Muscle of leg (tissue), 11 donors: ENCODE data around the gene PTK7. TPM values are rescaled to one million over a fixed set of nuclear protein-coding genes. Genes with fewer than 3 reads are reported as not detected.

ENCODE experiments used
- DNase-seq: peaks from one replicate; pipeline ENCODE4 v3.0.0; 2013
- H3K27ac ChIP-seq: one replicate; pipeline ENCODE4 v1.5.1; 2013; ENCODE audit warnings: mild to moderate bottlenecking, low read length, control low read depth
- H3K27me3 ChIP-seq: one replicate; pipeline ENCODE4 v1.6.1; 2013; ENCODE audit warnings: low read length; ENCODE audit not compliant: control insufficient read depth, insufficient read depth
- H3K36me3 ChIP-seq: one replicate; pipeline ENCODE4 v1.6.1; 2013; ENCODE audit warnings: low read length; ENCODE audit not compliant: control insufficient read depth, insufficient read depth
- H3K4me1 ChIP-seq: one replicate; pipeline ENCODE4 v1.6.1; 2013; ENCODE audit warnings: low read length; ENCODE audit not compliant: control insufficient read depth, insufficient read depth
- H3K4me3 ChIP-seq: one replicate; pipeline ENCODE4 v1.5.1; 2013; ENCODE audit warnings: low read length, control low read depth
- H3K9me3 ChIP-seq: replicated peaks from 2 replicates; pipeline ENCODE4 v1.6.1; 2013; ENCODE audit warnings: low read depth, low read length; ENCODE audit not compliant: control insufficient read depth
- WGBS: methylation state at CpG from one replicate; pipeline ENCODE4 v1.1.5; 2013; ENCODE audit warnings: missing lambda C conversion rate; ENCODE audit not compliant: insufficient coverage; 5-methylcytosine and 5-hydroxymethylcytosine counted together
- polyA plus RNA-seq, 8 donors: library from polyadenylated mRNA; unstranded; fragments of 120-200 nt; gene quantifications; one replicate each; pipeline versions ENCODE4 v1.2.1 to v1.2.3, GENCODE V29; 2013; ENCODE audit warnings: inconsistent platforms in 1 of 8, low replicate concordance in 1 of 8; ENCODE audit not compliant: insufficient read length in 8 of 8, insufficient read depth in 1 of 8
- total RNA-seq: library from RNA; stranded (reverse); fragments of 120-200 nt; gene quantifications from one replicate; pipeline ENCODE4 v1.2.4, GENCODE V29; 2013

Gene PTK7
- total and polyA plus RNA-seq, 9 donors = 40.2 to 117 (median 78.5) TPM

- WGBS = 78% methylated on average over 3 of the region's 5 CpGs
- H3K27me3 ChIP-seq = no peaks in the 10 kb centered on the region
- peaks cover 60% of the 10 kb centered on the region for H3K36me3 ChIP-seq
- no peak overlapping the region for H3K27ac ChIP-seq
- no peak for DNase-seq
- no peak overlapping the region for H3K4me3 ChIP-seq
- H3K9me3 ChIP-seq = no peaks in the 10 kb centered on the region
- H3K4me1 ChIP-seq = peaks cover 18% of the 10 kb centered on the region
These were observed 109.4 kb downstream of the PTK7 start for GRCh38 chr6:43185391-43185985.

GRCh38 chr6:43186019-43186418 lies 109.9 kb downstream of the PTK7 start:
- WGBS = 92% methylated on average over 14 of the region's 14 CpGs
- H3K36me3 ChIP-seq = peaks cover 56% of the 10 kb centered on the region
- DNase-seq = no peak
- H3K27me3 ChIP-seq = no peaks in the 10 kb centered on the region
- peaks cover 17% of the 10 kb centered on the region for H3K4me1 ChIP-seq
- H3K9me3 ChIP-seq = no peaks in the 10 kb centered on the region
- no peak overlapping the region for H3K4me3 ChIP-seq
- H3K27ac ChIP-seq = no peak overlapping the region

GRCh38 chr6:43186706-43187105 lies 110.6 kb downstream of the PTK7 start:
- no peak overlapping the region for H3K4me3 ChIP-seq
- DNase-seq = no peak
- no peaks in the 10 kb centered on the region for H3K9me3 ChIP-seq
- no peaks in the 10 kb centered on the region for H3K27me3 ChIP-seq
- no peak overlapping the region for H3K27ac ChIP-seq
- peaks cover 55% of the 10 kb centered on the region for H3K36me3 ChIP-seq
- 100% methylated on average over 1 of the region's 4 CpGs for WGBS
- H3K4me1 ChIP-seq = peaks cover 10% of the 10 kb centered on the region

GRCh38 chr6:43187821-43188220 lies 111.7 kb downstream of the PTK7 start:
- 94% methylated on average over 6 of the region's 7 CpGs for WGBS
- Histone ChIP-seq H3K9me3 (no peaks in the 10 kb centered on the region), H3K27me3 (no peaks in the 10 kb centered on the region), H3K27ac (no peak overlapping the region), H3K4me3 (no peak overlapping the region), H3K4me1 (peaks cover 4% of the 10 kb centered on the region), H3K36me3 (peaks cover 61% of the 10 kb centered on the region)
- DNase-seq = no peak

GRCh38 chr6:43188426-43188825 lies 112.3 kb downstream of the PTK7 start:
- H3K4me3 ChIP-seq = no peak overlapping the region
- 94% methylated on average over 10 of the region's 10 CpGs for WGBS
- no peaks in the 10 kb centered on the region for H3K27me3 ChIP-seq
- no peak overlapping the region for H3K27ac ChIP-seq
- DNase-seq = no peak
- H3K36me3 ChIP-seq = peaks cover 66% of the 10 kb centered on the region
- no peaks in the 10 kb centered on the region for H3K9me3 ChIP-seq
- no peaks in the 10 kb centered on the region for H3K4me1 ChIP-seq

- H3K4me3 ChIP-seq = no peak overlapping the region
- no peak overlapping the region for H3K27ac ChIP-seq
- peaks cover 61% of the 10 kb centered on the region for H3K36me3 ChIP-seq
- no peaks in the 10 kb centered on the region for H3K9me3 ChIP-seq
- WGBS = 100% methylated on average over 1 of the region's 6 CpGs
- DNase-seq = no peak
- H3K27me3 ChIP-seq = no peaks in the 10 kb centered on the region
- no peaks in the 10 kb centered on the region for H3K4me1 ChIP-seq
These were observed 113.7 kb downstream of the PTK7 start for GRCh38 chr6:43189776-43190304.

GRCh38 chr6:43192911-43193310 lies 116.8 kb downstream of the PTK7 start:
- H3K27me3 ChIP-seq = no peaks in the 10 kb centered on the region
- no peak for DNase-seq
- H3K27ac ChIP-seq = no peak overlapping the region
- no peak overlapping the region for H3K4me3 ChIP-seq
- no peaks in the 10 kb centered on the region for H3K9me3 ChIP-seq
- no peaks in the 10 kb centered on the region for H3K4me1 ChIP-seq
- H3K36me3 ChIP-seq = peaks cover 54% of the 10 kb centered on the region
- 88% methylated on average over 9 of the region's 9 CpGs for WGBS

- Histone ChIP-seq H3K4me1 (no peaks in the 10 kb centered on the region), H3K4me3 (no peak overlapping the region), H3K27me3 (no peaks in the 10 kb centered on the region), H3K9me3 (no peaks in the 10 kb centered on the region), H3K27ac (no peak overlapping the region), H3K36me3 (peaks cover 50% of the 10 kb centered on the region)
- WGBS = 82% methylated on average over 4 of the region's 5 CpGs
- no peak for DNase-seq
These were observed 117.8 kb downstream of the PTK7 start for GRCh38 chr6:43193929-43194328.

- H3K9me3 ChIP-seq = no peaks in the 10 kb centered on the region
- no peak overlapping the region for H3K4me3 ChIP-seq
- H3K27ac ChIP-seq = no peak overlapping the region
- no peak for DNase-seq
- peaks cover 62% of the 10 kb centered on the region for H3K36me3 ChIP-seq
- no peaks in the 10 kb centered on the region for H3K27me3 ChIP-seq
- H3K4me1 ChIP-seq = no peaks in the 10 kb centered on the region
- WGBS = 62% methylated on average over 4 of the region's 5 CpGs
These were observed 120.2 kb downstream of the PTK7 start for GRCh38 chr6:43196337-43196736.

GRCh38 chr6:43199912-43200311 lies 123.8 kb downstream of the PTK7 start:
- no peak for DNase-seq
- 100% methylated on average over 2 of the region's 6 CpGs for WGBS
- Histone ChIP-seq H3K27me3 (no peaks in the 10 kb centered on the region), H3K4me1 (no peaks in the 10 kb centered on the region), H3K36me3 (peaks cover 61% of the 10 kb centered on the region), H3K9me3 (no peaks in the 10 kb centered on the region), H3K4me3 (no peak overlapping the region), H3K27ac (no peak overlapping the region)

GRCh38 chr6:43200541-43200940 lies 124.4 kb downstream of the PTK7 start:
- no peak overlapping the region for H3K27ac ChIP-seq
- no peaks in the 10 kb centered on the region for H3K27me3 ChIP-seq
- peaks cover 65% of the 10 kb centered on the region for H3K36me3 ChIP-seq
- WGBS = no CpG with 5 or more reads among the region's 6 CpGs
- no peak for DNase-seq
- H3K4me1 ChIP-seq = no peaks in the 10 kb centered on the region
- H3K9me3 ChIP-seq = no peaks in the 10 kb centered on the region
- H3K4me3 ChIP-seq = no peak overlapping the region
